ENCODE results near the gene RLF. TPM values are rescaled to one million over a fixed set of nuclear protein-coding genes. Genes with fewer than 3 reads are reported as not detected.
A peak's percentile ranks its signal among the peaks of the same experiment; 100 is the strongest.

RLF gene
- 10 to 100 TPM; 11.5 to 21.0 TPM for total RNA-seq

- Histone ChIP-seq H3K27ac (peak within 1 kb of the TSS; percentile 90), H3K36me3 (no peaks in the 10 kb centered on the region), H3K9ac (ENCODE audit: low read depth in 2 of 2, low read length in 2 of 2) (peak within 1 kb of the TSS; percentile 94 to 97), H3K27me3 (no peaks in the 10 kb centered on the region), H3K9me3 (no peaks in the 10 kb centered on the region), H3K4me1 (peaks cover 4% of the 10 kb centered on the region), H3K4me3 (peak within 1 kb of the TSS; percentile 78)
- intact Hi-C loops (cut with DNase I), result loop anchor here (2.0 kb wide), 1 partner anchor 95 kb away; no protein-coding TSS in a partner anchor
- TF ChIP-seq CTCF (IDR thresholded peaks at IDR 0.05), result no peak
- peak; percentile 95 for DNase-seq
Observed at GRCh38 chr1:40161125-40161887, at the start of gene RLF. Gene RLF (plus strand): TSS chr1:40161387. CDS start chr1:40161400, 13 bp downstream.

- Histone ChIP-seq H3K27ac (no peak overlapping the region), H3K4me1 (no peaks in the 10 kb centered on the region), H3K27me3 (no peaks in the 10 kb centered on the region), H3K9ac (ENCODE audit: low read depth in 2 of 2, low read length in 2 of 2) (no peak overlapping the region), H3K4me3 (no peak overlapping the region), H3K36me3 (no peaks in the 10 kb centered on the region), H3K9me3 (no peaks in the 10 kb centered on the region)
- TF ChIP-seq CTCF (IDR thresholded peaks at IDR 0.05), result no peak
- intact Hi-C loops (cut with DNase I), result no loop called here
- no peak for DNase-seq
Observed at GRCh38 chr1:40114400-40114799, 46.8 kb upstream of the RLF start.

- Histone ChIP-seq H3K9me3 (no peaks in the 10 kb centered on the region), H3K27ac (no peak overlapping the region), H3K9ac (ENCODE audit: low read depth in 2 of 2, low read length in 2 of 2) (no peak overlapping the region), H3K4me1 (no peaks in the 10 kb centered on the region), H3K36me3 (no peaks in the 10 kb centered on the region), H3K4me3 (no peak overlapping the region), H3K27me3 (no peaks in the 10 kb centered on the region)
- intact Hi-C loops (cut with DNase I), result no loop called here
- TF ChIP-seq CTCF (IDR thresholded peaks at IDR 0.05), result no peak
- no peak for DNase-seq
Observed at GRCh38 chr1:40120128-40120527, 41.1 kb upstream of the RLF start.

- no peaks in the 10 kb centered on the region for H3K9me3 ChIP-seq
- no peak for TF ChIP-seq CTCF (IDR thresholded peaks at IDR 0.05)
- no peak for DNase-seq
- H3K36me3 ChIP-seq, result no peaks in the 10 kb centered on the region
- intact Hi-C loops (cut with DNase I), result no loop called here
- no peaks in the 10 kb centered on the region for H3K4me1 ChIP-seq
- H3K9ac ChIP-seq (ENCODE audit: low read depth in 2 of 2, low read length in 2 of 2), result no peak overlapping the region
- H3K27ac ChIP-seq, result no peak overlapping the region
- H3K27me3 ChIP-seq, result no peaks in the 10 kb centered on the region
- H3K4me3 ChIP-seq, result no peak overlapping the region
Observed at GRCh38 chr1:40122855-40123254, 38.3 kb upstream of the RLF start.

GRCh38 chr1:40130892-40131291 is 30.3 kb upstream of the RLF start:
- Histone ChIP-seq H3K27ac (no peak overlapping the region), H3K4me1 (no peaks in the 10 kb centered on the region), H3K36me3 (no peaks in the 10 kb centered on the region), H3K27me3 (no peaks in the 10 kb centered on the region), H3K9me3 (no peaks in the 10 kb centered on the region), H3K4me3 (no peak overlapping the region), H3K9ac (ENCODE audit: low read depth in 2 of 2, low read length in 2 of 2) (no peak overlapping the region)
- TF ChIP-seq CTCF (IDR thresholded peaks at IDR 0.05), result no peak
- intact Hi-C loops (cut with DNase I), result no loop called here
- no peak for DNase-seq

Measured in colonic mucosa (tissue), 4 donors.